Activated CD4-positive, alpha-beta T cell treated with anti-CD3 and anti-CD28 coated beads for 1 hour (primary cell): ENCODE measurements around the gene GPR22.

ENCODE experiments used
- DNase-seq: peaks from one replicate; pipeline ENCODE4 v3.0.0-alpha.2; 2020

Gene GPR22

GRCh38 chr7:107480932-107481331 lies 11.1 kb downstream of the GPR22 start:
- DNase-seq, result no peak

- DNase-seq, result no peak
Observed at GRCh38 chr7:107482571-107482970, 12.7 kb downstream of the GPR22 start.

GRCh38 chr7:107486041-107486440 lies 16.2 kb downstream of the GPR22 start:
- DNase-seq, result no peak

GRCh38 chr7:107492875-107493274 lies 23.0 kb downstream of the GPR22 start:
- DNase-seq, result no peak

- DNase-seq, result no peak
Observed at GRCh38 chr7:107494315-107494751, 24.5 kb downstream of the GPR22 start.

GRCh38 chr7:107494884-107495283 lies 25.0 kb downstream of the GPR22 start:
- no peak for DNase-seq

- DNase-seq, result no peak
Observed at GRCh38 chr7:107495516-107495915, 25.7 kb downstream of the GPR22 start.

GRCh38 chr7:107499731-107500130 lies 29.9 kb downstream of the GPR22 start:
- DNase-seq, result no peak

GRCh38 chr7:107501593-107501992 lies 31.7 kb downstream of the GPR22 start:
- DNase-seq, result no peak

GRCh38 chr7:107502154-107502553 lies 32.3 kb downstream of the GPR22 start:
- DNase-seq, result no peak

GRCh38 chr7:107502797-107503196 lies 32.9 kb downstream of the GPR22 start:
- DNase-seq, result no peak

GRCh38 chr7:107503687-107504086 lies 33.8 kb downstream of the GPR22 start:
- no peak for DNase-seq

GRCh38 chr7:107505362-107505761 lies 35.5 kb downstream of the GPR22 start:
- no peak for DNase-seq

- DNase-seq, result no peak
Observed at GRCh38 chr7:107505997-107506673, 36.3 kb downstream of the GPR22 start.

GRCh38 chr7:107506674-107507339 lies 37.0 kb downstream of the GPR22 start:
- DNase-seq, result no peak
